Muscle of leg (tissue), 11 donors: Measurements from ENCODE around the gene OR11G2. TPM values are rescaled to one million over a fixed set of nuclear protein-coding genes. Genes with fewer than 3 reads are reported as not detected.
"Not testable (repeated sequence)": the region's sequence is repeated elsewhere in the genome, so short reads cannot be mapped to it uniquely, and the experiment has no call there.

Source experiments
- DNase-seq: peaks from one replicate; pipeline ENCODE4 v3.0.0; 2013
- H3K27ac ChIP-seq: one replicate; pipeline ENCODE4 v1.5.1; 2013; ENCODE audit warnings: mild to moderate bottlenecking, low read length, control low read depth
- H3K27me3 ChIP-seq: one replicate; pipeline ENCODE4 v1.6.1; 2013; ENCODE audit warnings: low read length; ENCODE audit not compliant: control insufficient read depth, insufficient read depth
- H3K36me3 ChIP-seq: one replicate; pipeline ENCODE4 v1.6.1; 2013; ENCODE audit warnings: low read length; ENCODE audit not compliant: control insufficient read depth, insufficient read depth
- H3K4me1 ChIP-seq: one replicate; pipeline ENCODE4 v1.6.1; 2013; ENCODE audit warnings: low read length; ENCODE audit not compliant: control insufficient read depth, insufficient read depth
- H3K4me3 ChIP-seq: one replicate; pipeline ENCODE4 v1.5.1; 2013; ENCODE audit warnings: low read length, control low read depth
- H3K9me3 ChIP-seq: replicated peaks from 2 replicates; pipeline ENCODE4 v1.6.1; 2013; ENCODE audit warnings: low read depth, low read length; ENCODE audit not compliant: control insufficient read depth
- WGBS: methylation state at CpG from one replicate; pipeline ENCODE4 v1.1.5; 2013; ENCODE audit warnings: missing lambda C conversion rate; ENCODE audit not compliant: insufficient coverage; 5-methylcytosine and 5-hydroxymethylcytosine counted together
- polyA plus RNA-seq, 8 donors: library from polyadenylated mRNA; unstranded; fragments of 120-200 nt; gene quantifications; one replicate each; pipeline versions ENCODE4 v1.2.1 to v1.2.3, GENCODE V29; 2013; ENCODE audit warnings: inconsistent platforms in 1 of 8, low replicate concordance in 1 of 8; ENCODE audit not compliant: insufficient read length in 8 of 8, insufficient read depth in 1 of 8
- total RNA-seq: library from RNA; stranded (reverse); fragments of 120-200 nt; gene quantifications from one replicate; pipeline ENCODE4 v1.2.4, GENCODE V29; 2013

OR11G2 gene
- total and polyA plus RNA-seq, 9 donors: not detected

- H3K27me3 ChIP-seq: no peaks in the 10 kb centered on the region
- no CpG with 5 or more reads among the region's 2 CpGs for WGBS
- H3K4me1 ChIP-seq: no peaks in the 10 kb centered on the region
- DNase-seq: no peak
- peaks cover 24% of the 10 kb centered on the region for H3K9me3 ChIP-seq
- H3K4me3 ChIP-seq: no peak overlapping the region
- no peaks in the 10 kb centered on the region for H3K36me3 ChIP-seq
- no peak overlapping the region for H3K27ac ChIP-seq
These were observed 10.8 kb upstream of the OR11G2 start for GRCh38 chr14:20179880-20180279.

GRCh38 chr14:20180486-20180885 lies 10.2 kb upstream of the OR11G2 start:
- WGBS: no CpG with 5 or more reads among the region's 2 CpGs
- Histone ChIP-seq H3K4me1 (no peaks in the 10 kb centered on the region), H3K36me3 (no peaks in the 10 kb centered on the region), H3K4me3 (no peak overlapping the region), H3K27me3 (no peaks in the 10 kb centered on the region), H3K9me3 (peaks cover 22% of the 10 kb centered on the region), H3K27ac (no peak overlapping the region)
- DNase-seq: no peak

GRCh38 chr14:20184181-20184580 lies 6.5 kb upstream of the OR11G2 start:
- H3K27ac ChIP-seq: no peak overlapping the region
- H3K9me3 ChIP-seq: peaks cover 22% of the 10 kb centered on the region
- DNase-seq: no peak
- WGBS: 50% methylated on average over 4 of the region's 5 CpGs
- H3K27me3 ChIP-seq: no peaks in the 10 kb centered on the region
- H3K36me3 ChIP-seq: no peaks in the 10 kb centered on the region
- no peaks in the 10 kb centered on the region for H3K4me1 ChIP-seq
- no peak overlapping the region for H3K4me3 ChIP-seq

- 95% methylated on average over 2 of the region's 3 CpGs for WGBS
- no peak for DNase-seq
- Histone ChIP-seq H3K4me3 (no peak overlapping the region), H3K27me3 (no peaks in the 10 kb centered on the region), H3K4me1 (no peaks in the 10 kb centered on the region), H3K36me3 (no peaks in the 10 kb centered on the region), H3K27ac (no peak overlapping the region), H3K9me3 (peaks cover 28% of the 10 kb centered on the region)
These were observed 700 bp downstream of the OR11G2 start for GRCh38 chr14:20191396-20191795.

GRCh38 chr14:20194101-20194500 lies 3.4 kb downstream of the OR11G2 start:
- DNase-seq: no peak
- Histone ChIP-seq H3K27ac (no peak overlapping the region), H3K4me1 (no peaks in the 10 kb centered on the region), H3K27me3 (no peaks in the 10 kb centered on the region), H3K36me3 (no peaks in the 10 kb centered on the region), H3K4me3 (no peak overlapping the region), H3K9me3 (peaks cover 30% of the 10 kb centered on the region)

GRCh38 chr14:20195170-20195569 lies 4.5 kb downstream of the OR11G2 start:
- H3K4me1 ChIP-seq, H3K36me3 ChIP-seq, H3K27ac ChIP-seq, DNase-seq, H3K27me3 ChIP-seq, H3K4me3 ChIP-seq: not testable (repeated sequence)
- peaks cover 26% of the 10 kb centered on the region for H3K9me3 ChIP-seq
- WGBS: 62% methylated on average over 4 of the region's 6 CpGs

- no peaks in the 10 kb centered on the region for H3K27me3 ChIP-seq
- no peak overlapping the region for H3K27ac ChIP-seq
- H3K36me3 ChIP-seq: no peaks in the 10 kb centered on the region
- no peaks in the 10 kb centered on the region for H3K4me1 ChIP-seq
- no peak for DNase-seq
- no peak overlapping the region for H3K4me3 ChIP-seq
- no CpG with 5 or more reads among the region's 2 CpGs for WGBS
- H3K9me3 ChIP-seq: peaks cover 20% of the 10 kb centered on the region
These were observed 5.2 kb downstream of the OR11G2 start for GRCh38 chr14:20195911-20196310.

GRCh38 chr14:20197459-20197858 lies 6.8 kb downstream of the OR11G2 start:
- Histone ChIP-seq H3K4me3 (no peak overlapping the region), H3K27me3 (no peaks in the 10 kb centered on the region), H3K4me1 (no peaks in the 10 kb centered on the region), H3K27ac (no peak overlapping the region), H3K36me3 (no peaks in the 10 kb centered on the region), H3K9me3 (peaks cover 16% of the 10 kb centered on the region)
- 81% methylated on average over 5 of the region's 6 CpGs for whole genome bisulfite sequencing
- DNase-seq: no peak

GRCh38 chr14:20198991-20199390 lies 8.3 kb downstream of the OR11G2 start:
- no peak for DNase-seq
- Histone ChIP-seq H3K4me1 (no peaks in the 10 kb centered on the region), H3K4me3 (no peak overlapping the region), H3K36me3 (no peaks in the 10 kb centered on the region), H3K27ac (no peak overlapping the region), H3K9me3 (peaks cover 18% of the 10 kb centered on the region), H3K27me3 (no peaks in the 10 kb centered on the region)
- 64% methylated on average over 3 of the region's 5 CpGs for WGBS

- DNase-seq: no peak
- no peak overlapping the region for H3K27ac ChIP-seq
- no peaks in the 10 kb centered on the region for H3K36me3 ChIP-seq
- H3K4me1 ChIP-seq: no peaks in the 10 kb centered on the region
- WGBS: no CpG with 5 or more reads among the region's 3 CpGs
- no peaks in the 10 kb centered on the region for H3K27me3 ChIP-seq
- no peak overlapping the region for H3K4me3 ChIP-seq
- peaks cover 17% of the 10 kb centered on the region for H3K9me3 ChIP-seq
These were observed 14.0 kb downstream of the OR11G2 start for GRCh38 chr14:20204721-20205120.

- Histone ChIP-seq H3K27ac (no peak overlapping the region), H3K9me3 (peaks cover 8% of the 10 kb centered on the region), H3K4me1 (no peaks in the 10 kb centered on the region), H3K36me3 (no peaks in the 10 kb centered on the region), H3K27me3 (no peaks in the 10 kb centered on the region), H3K4me3 (no peak overlapping the region)
- 80% methylated on average over 1 of the region's 2 CpGs for WGBS
- DNase-seq: no peak
These were observed 18.9 kb downstream of the OR11G2 start for GRCh38 chr14:20209595-20209994.
